ENCODE results near the gene TREX2.

The TREX2 gene

DNA sequence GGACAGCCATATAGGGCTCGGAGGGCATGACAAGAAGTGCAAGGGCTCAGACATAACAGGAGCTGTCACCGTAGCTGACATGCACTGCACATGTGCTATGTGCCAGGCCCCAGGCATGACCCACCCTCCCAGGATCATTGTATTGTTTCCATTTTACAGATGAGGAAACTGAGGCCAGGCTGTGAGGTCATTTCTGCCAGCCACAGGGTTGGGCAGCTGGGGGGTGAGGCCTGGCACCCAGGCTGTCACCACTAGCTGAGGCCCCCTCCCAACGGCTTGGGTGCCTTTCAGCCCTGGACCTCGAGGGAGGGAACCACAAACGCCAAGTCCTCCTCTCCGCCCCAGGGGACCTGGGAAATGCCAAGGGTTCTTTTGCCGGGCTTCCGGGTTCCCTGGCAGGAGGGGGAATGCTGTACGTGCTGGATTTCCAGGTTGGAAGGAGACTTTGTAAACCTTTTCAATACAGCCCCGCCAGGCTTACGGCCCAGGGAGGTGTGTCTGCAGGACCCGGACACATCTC, 12.6 kb downstream of the TREX2 start:
- no peak for DNase-seq

- DNase-seq, result no peak
Measured at GRCh38 chrX:153430796-153431195, 15.1 kb downstream of the TREX2 start.

DNA sequence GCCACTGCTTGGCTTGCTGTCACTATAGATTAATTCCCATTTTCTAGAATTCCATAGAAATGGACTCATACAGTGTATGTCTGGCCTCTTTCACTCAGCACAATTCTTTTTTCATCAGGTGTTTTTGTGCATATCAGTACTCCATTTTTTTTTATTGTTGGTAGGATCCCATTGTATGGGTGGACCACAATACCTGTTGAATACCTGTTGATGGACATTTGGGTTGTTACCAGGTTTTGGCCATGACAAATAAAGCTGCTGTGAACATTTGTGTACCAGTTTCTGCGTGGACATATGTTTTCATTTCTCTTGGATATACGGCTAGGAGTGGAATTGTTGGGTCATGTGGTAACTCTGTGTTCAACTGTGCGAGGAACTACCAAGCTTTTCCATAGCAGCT, 19.7 kb downstream of the TREX2 start:
- no peak for DNase-seq

- DNase-seq, result no peak
Measured at GRCh38 chrX:153423652-153424051, 22.2 kb downstream of the TREX2 start.

DNA sequence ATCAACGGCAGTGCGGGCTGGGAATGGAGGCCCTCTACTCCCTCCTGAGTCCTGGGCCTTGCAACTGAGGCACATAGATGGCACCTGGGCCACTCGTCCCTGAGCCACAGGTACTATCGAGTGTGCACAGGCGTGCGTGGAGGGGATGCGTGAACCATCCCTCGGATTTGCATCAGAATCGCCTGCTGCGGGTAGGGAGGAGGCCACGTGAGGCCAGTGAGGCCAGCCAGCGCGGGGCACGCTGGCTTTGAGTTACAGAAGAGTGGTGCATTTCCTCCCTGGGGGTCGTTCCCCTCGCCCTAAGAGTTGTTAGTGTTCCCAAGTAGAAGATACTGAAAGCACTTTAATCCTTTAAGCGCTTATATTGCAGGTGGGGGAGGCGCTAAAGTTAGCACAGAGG, 24.0 kb downstream of the TREX2 start:
- DNase-seq, result no peak

DNA sequence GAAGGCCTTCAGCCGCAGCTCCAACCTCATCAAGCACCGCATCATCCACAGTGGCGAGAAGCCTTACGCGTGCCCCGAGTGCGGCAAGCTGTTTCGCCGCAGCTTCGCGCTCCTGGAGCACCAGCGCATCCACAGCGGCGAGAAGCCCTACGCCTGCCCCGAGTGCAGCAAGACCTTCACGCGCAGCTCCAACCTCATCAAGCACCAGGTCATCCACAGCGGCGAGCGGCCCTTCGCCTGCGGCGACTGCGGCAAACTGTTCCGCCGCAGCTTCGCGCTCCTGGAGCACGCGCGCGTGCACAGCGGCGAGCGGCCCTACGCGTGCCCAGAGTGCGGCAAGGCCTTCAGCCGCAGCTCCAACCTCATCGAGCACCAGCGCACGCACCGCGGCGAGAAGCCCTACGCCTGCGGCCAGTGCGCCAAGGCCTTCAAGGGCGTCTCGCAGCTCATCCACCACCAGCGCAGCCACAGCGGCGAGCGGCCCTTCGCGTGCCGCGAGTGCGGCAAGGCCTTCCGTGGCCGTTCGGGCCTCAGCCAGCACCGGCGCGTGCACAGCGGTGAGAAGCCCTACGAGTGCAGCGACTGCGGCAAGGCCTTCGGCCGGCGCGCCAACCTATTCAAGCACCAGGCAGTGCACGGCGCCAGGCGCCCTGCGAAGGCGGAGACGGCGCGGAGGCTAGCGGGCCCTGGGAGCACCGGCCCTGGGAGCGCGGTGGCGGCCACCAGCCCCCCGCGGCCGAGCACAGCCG, 24.8 kb downstream of the TREX2 start:
- no peak for DNase-seq

DNA sequence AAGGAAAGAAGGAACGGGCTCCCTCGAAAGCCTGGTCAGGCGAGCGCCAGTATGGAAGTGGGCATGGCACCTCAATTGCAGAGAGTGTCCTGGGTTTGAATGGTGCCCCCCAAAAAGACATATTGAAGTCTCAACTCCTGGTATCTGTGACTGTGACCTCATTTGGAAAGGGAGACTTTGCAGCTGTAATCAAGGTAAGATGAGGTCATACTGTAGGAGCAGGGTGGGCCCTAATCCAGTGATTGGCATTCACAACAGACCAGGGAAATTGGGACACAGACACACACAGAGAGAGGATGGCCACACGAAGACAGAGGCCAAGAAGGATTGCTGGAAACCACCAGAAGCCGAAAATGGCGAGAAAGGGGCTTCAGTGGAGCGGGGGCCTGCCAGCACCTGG, 28.2 kb downstream of the TREX2 start:
- no peak for DNase-seq

DNA sequence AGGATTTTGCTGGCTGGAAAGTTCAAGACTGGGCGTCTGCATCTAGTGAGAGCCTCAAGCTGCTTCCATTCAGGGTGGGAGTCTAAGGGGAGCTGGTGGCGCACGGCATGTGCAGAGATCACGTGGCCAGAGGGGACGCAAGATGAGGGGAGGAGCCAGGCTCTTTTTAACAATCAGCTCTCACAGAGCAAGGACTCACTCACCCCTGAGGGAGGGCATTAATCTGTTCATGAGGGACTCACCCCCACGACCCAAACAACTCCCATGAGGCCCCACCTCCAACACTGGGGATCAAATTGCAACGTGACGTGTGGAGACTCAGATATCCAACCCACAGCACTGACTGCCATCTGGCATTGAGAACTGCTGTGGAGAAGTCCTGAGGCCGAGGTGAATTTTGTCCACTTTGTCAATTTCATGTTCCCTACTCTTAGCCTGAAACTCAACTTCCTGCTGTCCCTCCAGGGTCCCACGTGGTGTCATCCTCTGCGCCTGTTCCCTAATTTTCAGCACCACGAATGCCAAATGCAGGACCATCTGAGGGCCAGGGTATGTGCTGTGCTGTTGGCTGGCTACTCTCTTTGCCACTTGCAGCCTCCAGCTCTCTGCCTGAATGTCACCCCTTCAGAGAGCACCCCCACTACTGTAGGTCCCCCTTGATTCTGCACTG, 28.9 kb downstream of the TREX2 start:
- DNase-seq, result no peak

- no peak for DNase-seq
Measured at GRCh38 chrX:153414856-153415510, 30.9 kb downstream of the TREX2 start.

GRCh38 chrX:153413731-153414130, 32.1 kb downstream of the TREX2 start:
- no peak for DNase-seq

GRCh38 chrX:153412746-153413720, 32.8 kb downstream of the TREX2 start:
- no peak for DNase-seq

DNA sequence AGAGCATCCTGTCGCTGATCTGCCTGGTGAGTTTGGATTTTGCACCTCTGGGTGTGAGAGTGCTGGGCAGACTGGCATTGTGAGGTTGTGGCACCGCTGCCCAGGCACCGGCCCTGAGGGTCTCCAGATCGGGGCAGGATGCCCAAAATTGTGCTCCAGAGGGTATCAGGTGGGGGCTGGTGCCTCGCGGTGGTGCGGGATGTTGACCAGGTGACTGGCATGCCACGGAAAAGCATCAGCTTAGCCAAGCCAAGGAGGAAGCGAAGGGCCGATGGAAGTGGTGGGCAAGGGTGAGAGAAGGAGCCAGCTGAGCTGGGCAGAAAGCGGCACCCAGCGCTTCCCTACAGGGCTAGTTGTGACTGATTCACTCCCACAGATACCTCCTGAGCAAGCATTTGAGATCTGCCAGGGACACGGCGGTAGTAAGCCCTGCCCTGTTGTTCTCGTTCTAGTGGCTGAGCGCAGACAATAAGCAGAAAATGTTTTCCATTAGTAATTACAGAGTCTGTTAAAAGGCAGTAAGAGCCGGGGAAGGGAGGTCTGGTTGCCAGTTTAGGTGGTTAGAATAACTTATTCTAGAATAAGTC, 33.8 kb downstream of the TREX2 start:
- DNase-seq, result no peak

- peak; percentile 36 for DNase-seq
Measured at GRCh38 chrX:153411255-153411987, 34.4 kb downstream of the TREX2 start, which contains the start of gene ZFP92. TSS of gene ZFP92 (plus strand) at chrX:153411472. CDS start at chrX:153418323, 6,851 bp downstream.

GRCh38 chrX:153410888-153411254, 35.0 kb downstream of the TREX2 start:
- no peak for DNase-seq

- DNase-seq, result no peak
Measured at GRCh38 chrX:153410373-153410772, 35.5 kb downstream of the TREX2 start.

DNA sequence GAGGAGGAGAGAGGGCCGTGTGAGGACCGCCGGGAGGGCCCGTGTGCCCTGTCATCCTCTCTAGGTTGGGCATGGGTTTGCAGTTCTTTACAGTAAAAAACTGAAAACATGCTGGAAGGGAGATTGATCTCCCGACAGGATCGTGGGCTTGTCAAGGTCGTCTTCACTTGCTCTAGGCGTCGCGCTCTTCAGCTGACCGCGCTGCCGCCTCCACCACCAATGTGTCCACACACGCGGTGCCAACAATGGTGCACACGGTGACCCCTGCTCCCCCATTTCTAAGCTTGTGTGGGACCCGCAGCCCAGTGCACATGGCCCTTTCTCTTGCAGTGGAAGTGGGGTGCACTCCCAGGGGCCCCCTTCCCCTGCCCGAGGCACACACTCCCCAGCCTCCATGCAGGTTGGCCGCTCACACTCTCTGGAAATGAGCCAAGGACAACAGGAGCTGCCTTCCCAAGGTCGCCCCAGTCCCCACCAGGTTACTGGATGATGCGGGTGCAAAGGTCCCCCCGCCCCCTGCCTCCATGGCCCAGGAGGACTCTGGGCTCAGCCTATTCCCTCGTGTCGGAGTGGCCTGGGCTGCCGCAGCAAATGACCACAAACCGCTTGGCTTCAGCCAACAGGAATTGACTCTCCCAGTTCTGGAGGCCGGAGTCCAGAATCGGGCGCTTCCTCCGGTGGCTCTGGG, 36.3 kb downstream of the TREX2 start:
- no peak for DNase-seq

- no peak for DNase-seq
Measured at GRCh38 chrX:153408871-153409351, 36.9 kb downstream of the TREX2 start.

DNA sequence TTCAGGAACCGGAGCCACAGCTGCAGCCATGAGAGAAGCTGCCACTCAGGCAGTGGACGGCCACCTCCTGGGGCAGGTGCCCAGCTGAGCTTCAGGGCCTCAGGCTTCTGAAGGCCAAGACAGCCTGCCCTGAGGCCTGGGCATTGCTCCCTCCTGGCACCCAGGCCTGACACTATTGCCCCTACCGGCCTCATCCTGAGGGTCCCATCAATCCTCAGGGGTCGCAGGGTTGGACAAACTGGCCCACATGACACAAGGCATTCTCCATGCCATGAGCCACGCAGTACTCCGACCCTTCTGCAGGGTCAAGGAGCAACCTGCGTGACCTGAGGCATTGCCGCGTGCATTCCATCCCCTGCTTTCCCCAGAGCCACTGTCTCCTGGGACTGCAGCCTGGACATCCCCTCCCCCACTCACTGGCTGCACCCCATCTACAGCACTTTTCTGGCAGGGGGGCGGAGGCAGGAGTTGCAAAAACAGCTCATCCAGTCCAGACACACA, 37.6 kb downstream of the TREX2 start:
- no peak for DNase-seq

- DNase-seq, result no peak
Measured at GRCh38 chrX:153407736-153408135, 38.1 kb downstream of the TREX2 start.

- DNase-seq, result no peak
Measured at GRCh38 chrX:153406903-153407302, 39.0 kb downstream of the TREX2 start.

All from activated CD4-positive, alpha-beta T cell treated with anti-CD3 and anti-CD28 coated beads, Interleukin-10, Interleukin-2, amounts not matched to agents 100 ng/mL and 50 ng/mL, durations not matched to agents 16 hours and 8 hours (primary cell).